DOHH2 (cell line): ENCODE data around the gene KRT28.

Source experiments
- CTCF ChIP-seq: fragments of 200-600 bp; sonication (generic); IDR thresholded peaks from one replicate; pipeline ENCODE4 v1.5.1; 2014; ENCODE audit warnings: antibody characterized with exemption, mild to moderate bottlenecking, low read depth, low read length; ENCODE audit not compliant: poor library complexity, severe bottlenecking
- EZH2phosphoT487 ChIP-seq: fragments of 200-600 bp; sonication (generic); IDR thresholded peaks from 2 replicates; pipeline ENCODE4 v1.6.1; 2017; ENCODE audit warnings: borderline replicate concordance, mild to moderate bottlenecking, antibody characterized with exemption, low read length, moderate library complexity, mixed read lengths

DNA sequence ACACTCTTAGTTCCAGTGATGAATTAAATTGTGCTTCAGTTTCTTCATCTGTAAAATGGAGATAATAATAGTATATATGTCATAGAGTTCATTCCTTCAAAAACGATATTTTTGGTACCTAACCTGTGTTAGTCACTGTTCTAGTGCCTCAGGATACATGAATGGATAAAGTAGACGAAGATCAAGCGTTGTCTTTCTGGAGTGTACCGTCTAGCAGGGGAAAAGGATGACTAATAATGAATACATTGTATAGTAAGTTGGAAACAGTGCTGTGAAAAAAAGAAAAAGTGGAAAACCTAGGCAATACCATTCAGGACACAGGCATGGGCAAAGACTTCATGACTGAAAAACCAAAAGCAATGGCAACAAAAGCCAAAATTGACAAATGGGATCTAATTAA, 14.0 kb upstream of the KRT28 start:
- TF ChIP-seq CTCF = no peak
- no peak for TF ChIP-seq EZH2phosphoT487
